ENCODE measurements around the gene RIOX2.

- TF ChIP-seq CTCF (conservative IDR thresholded peaks at IDR 0.05; ENCODE audit: low read length) = no peak
- no peak for TF ChIP-seq EZH2phosphoT487 (IDR thresholded peaks at IDR 0.05; ENCODE audit: borderline replicate concordance)
Observed at GRCh38 chr3:97939401-97939800, 32.8 kb downstream of the RIOX2 start.

All from Loucy (cell line).